ENCODE data around the gene USPL1. TPM values are rescaled to one million over a fixed set of nuclear protein-coding genes. Genes with fewer than 3 reads are reported as not detected.

USPL1 gene
- total RNA-seq, 6 experiments from 2014 or later = 5.6 to 11.2 (median 8.4) TPM

- TF ChIP-seq CTCF (IDR thresholded peaks at IDR 0.05) = no peak
- no peak for TF ChIP-seq POLR2A (IDR thresholded peaks at IDR 0.05)
- no peak overlapping the region for H3K4me3 ChIP-seq
- intact Hi-C loops (cut with DNase I) = no loop called here
- H3K9me3 ChIP-seq = no peaks in the 10 kb centered on the region
- no peak overlapping the region for H3K27ac ChIP-seq
- no peaks in the 10 kb centered on the region for H3K36me3 ChIP-seq
- H3K27me3 ChIP-seq = no peaks in the 10 kb centered on the region
- H3K4me1 ChIP-seq = no peaks in the 10 kb centered on the region
- ATAC-seq (no peak), DNase-seq (no peak)
- WGBS (ENCODE audit: insufficient coverage, low coverage, low lambda C conversion rate, missing lambda C conversion rate) = 64% methylated on average over 7 of the region's 8 CpGs
Observed at GRCh38 chr13:30685320-30685859, 67.7 kb downstream of the USPL1 start.

GRCh38 chr13:30685987-30686386 is 68.3 kb downstream of the USPL1 start:
- H3K4me1 ChIP-seq = no peaks in the 10 kb centered on the region
- H3K4me3 ChIP-seq = no peak overlapping the region
- no peaks in the 10 kb centered on the region for H3K36me3 ChIP-seq
- WGBS (ENCODE audit: insufficient coverage, low coverage, low lambda C conversion rate, missing lambda C conversion rate) = 60% methylated on average over 2 of the region's 2 CpGs
- H3K27me3 ChIP-seq = no peaks in the 10 kb centered on the region
- no peak overlapping the region for H3K27ac ChIP-seq
- intact Hi-C loops (cut with DNase I) = no loop called here
- ATAC-seq (no peak), DNase-seq (no peak)
- TF ChIP-seq POLR2A (IDR thresholded peaks at IDR 0.05) (no peak), CTCF (IDR thresholded peaks at IDR 0.05) (no peak)
- no peaks in the 10 kb centered on the region for H3K9me3 ChIP-seq

- Histone ChIP-seq H3K9me3 (no peaks in the 10 kb centered on the region), H3K27ac (no peak overlapping the region), H3K36me3 (no peaks in the 10 kb centered on the region), H3K4me3 (no peak overlapping the region), H3K4me1 (no peaks in the 10 kb centered on the region), H3K27me3 (no peaks in the 10 kb centered on the region)
- intact Hi-C loops (cut with DNase I) = no loop called here
- 51% methylated on average over 3 of the region's 3 CpGs for WGBS (ENCODE audit: insufficient coverage, low coverage, low lambda C conversion rate, missing lambda C conversion rate)
- no peak for TF ChIP-seq CTCF (IDR thresholded peaks at IDR 0.05)
- ATAC-seq (no peak), DNase-seq (no peak)
Observed at GRCh38 chr13:30687601-30688000, 69.9 kb downstream of the USPL1 start.

- 86% methylated on average over 8 of the region's 14 CpGs for WGBS (ENCODE audit: insufficient coverage, low coverage, low lambda C conversion rate, missing lambda C conversion rate)
Observed at GRCh38 chr13:30689752-30690151, 72.0 kb downstream of the USPL1 start.

More at GRCh38 chr13:30689752-30690151, 72.0 kb downstream of the USPL1 start:
- Histone ChIP-seq H3K36me3 (no peaks in the 10 kb centered on the region), H3K27me3 (no peaks in the 10 kb centered on the region), H3K9me3 (no peaks in the 10 kb centered on the region), H3K4me1 (no peaks in the 10 kb centered on the region), H3K27ac (no peak overlapping the region), H3K4me3 (no peak overlapping the region)
- TF ChIP-seq CTCF (IDR thresholded peaks at IDR 0.05) (no peak), POLR2A (IDR thresholded peaks at IDR 0.05) (no peak)
- DNase-seq (no peak), ATAC-seq (no peak)
- intact Hi-C loops (cut with DNase I) = no loop called here
